ENCODE results near the gene LRRFIP1. TPM values are rescaled to one million over a fixed set of nuclear protein-coding genes. Genes with fewer than 3 reads are reported as not detected.

Gene LRRFIP1
- total and polyA plus RNA-seq, 10 of the 15 experiments (the other 5 are each of a cell fraction or from before 2014, with no cell fraction given): 36.2 to 120 (median 74.3) TPM

GRCh38 chr2:237700512-237701032 lies 73.2 kb downstream of the LRRFIP1 start (continued):
- no peak for TF ChIP-seq EZH2 (IDR thresholded peaks at IDR 0.05; ENCODE audit: borderline replicate concordance, control insufficient read depth, low read depth, low read length)
- TF ChIP-seq GATAD2B (conservative IDR thresholded peaks at IDR 0.05; ENCODE audit: low read depth): peak; percentile 77
- TF ChIP-seq ZNF217 (IDR thresholded peaks at IDR 0.05): no peak
- peak; percentile 74 for TF ChIP-seq IKZF1 (conservative IDR thresholded peaks at IDR 0.05)
- no peak; the same call in 1 of the 2 replicates for TF ChIP-seq MTA3 (IDR thresholded peaks at IDR 0.05; ENCODE audit: borderline replicate concordance, low read length)
- TF ChIP-seq E2F4 (IDR thresholded peaks at IDR 0.05; ENCODE audit: low read depth, low read length): no peak
- no peak for TF ChIP-seq KAT2A (conservative IDR thresholded peaks at IDR 0.05; ENCODE audit: control insufficient read depth, low read depth, low read length)
- TF ChIP-seq PKNOX1 (IDR thresholded peaks at IDR 0.05): no peak
- TF ChIP-seq PAX5 (IDR thresholded peaks at IDR 0.05; ENCODE audit: borderline replicate concordance, low read depth, low read length): peak; percentile 62; the same call in 1 of the 2 replicates
- TF ChIP-seq NR2C1 (IDR thresholded peaks at IDR 0.05): no peak
- TF ChIP-seq SREBF2 (IDR thresholded peaks at IDR 0.05; ENCODE audit: low read length): no peak
- no peak for TF ChIP-seq KDM1A (IDR thresholded peaks at IDR 0.05; ENCODE audit: borderline replicate concordance)
- TF ChIP-seq BCLAF1 (IDR thresholded peaks at IDR 0.05): no peak
- TF ChIP-seq ZZZ3 (IDR thresholded peaks at IDR 0.05; ENCODE audit: control insufficient read depth, insufficient read length, low read depth): no peak
- no peak for TF ChIP-seq JUND (IDR thresholded peaks at IDR 0.05; ENCODE audit: low read depth, low read length)
- TF ChIP-seq RB1 (IDR thresholded peaks at IDR 0.05; ENCODE audit: borderline replicate concordance): no peak; the same call in 1 of the 2 replicates
- TF ChIP-seq BMI1 (IDR thresholded peaks at IDR 0.05; ENCODE audit: borderline replicate concordance): no peak
- no peak for TF ChIP-seq SUPT20H (IDR thresholded peaks at IDR 0.05; ENCODE audit: borderline replicate concordance, control insufficient read depth, low read depth, low read length)
- peak; percentile 32; the same call in 1 of the 2 replicates for TF ChIP-seq NFIC (IDR thresholded peaks at IDR 0.05; ENCODE audit: low read depth, low read length)
- peak; percentile 85 for TF ChIP-seq MEF2B (IDR thresholded peaks at IDR 0.05; ENCODE audit: partially characterized antibody, poor library complexity, severe bottlenecking)
- TF ChIP-seq CEBPB (IDR thresholded peaks at IDR 0.05; ENCODE audit: borderline replicate concordance in 1 of 2, low read depth in 2 of 2, low read length in 2 of 2): no peak
- no peak for TF ChIP-seq STAT1 (conservative IDR thresholded peaks at IDR 0.05)
- TF ChIP-seq ZNF24 (IDR thresholded peaks at IDR 0.05): no peak

Data from GM12878 (cell line).